ENCODE data around the gene FBXO45.

DNA sequence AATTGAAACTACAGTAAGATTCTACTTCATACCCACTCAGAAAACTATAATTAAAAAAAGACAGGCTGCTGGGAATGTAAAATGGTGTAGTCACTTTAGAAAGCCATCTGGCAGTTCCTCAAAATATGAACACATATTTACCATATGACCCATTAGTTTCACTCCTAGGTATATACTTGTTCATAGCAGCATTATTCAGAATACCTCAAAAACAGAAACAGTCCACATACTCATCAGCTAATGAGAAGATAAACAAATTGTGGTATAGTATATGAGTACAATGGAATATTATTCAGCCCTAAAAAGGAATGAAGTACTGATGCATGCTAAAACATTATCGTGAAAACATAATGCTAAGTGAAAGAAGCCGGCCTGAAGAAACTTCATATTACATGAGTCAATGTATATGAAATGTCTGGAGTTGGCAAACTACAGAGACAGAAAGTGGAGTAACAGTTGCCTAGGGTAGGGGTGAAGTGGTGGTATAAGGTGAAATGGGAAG lies 23.9 kb upstream of the FBXO45 start:
- TF ChIP-seq POLR2AphosphoS5 (IDR thresholded peaks at IDR 0.05; ENCODE audit: borderline replicate concordance, low read depth, low read length), result no peak
- no peak for TF ChIP-seq EZH2 (IDR thresholded peaks at IDR 0.05)

Data from SK-N-MC (cell line).